HCT116 (cell line): ENCODE data around the gene SUGCT.

Experiments used
- CTCF ChIP-seq, 3 experiments: fragments of 200-600 bp in 1 of 3; sonication (generic) in 1 of 3; IDR thresholded peaks in 2 of 3; conservative IDR thresholded peaks in 1 of 3; 2 replicates each; pipeline ENCODE4 v1.5.1; 2012 to 2017; ENCODE audit warnings: low read depth in 2 of 3, low read length in 2 of 3, antibody characterized with exemption in 1 of 3, borderline replicate concordance in 1 of 3, control low read depth in 1 of 3, mild to moderate bottlenecking in 1 of 3, mixed read lengths in 1 of 3, mixed run types in 1 of 3, moderate library complexity in 1 of 3; ENCODE audit not compliant: insufficient read depth in 1 of 3
- ELF1 ChIP-seq: IDR thresholded peaks from 2 replicates; pipeline ENCODE4 v1.6.1; 2012; ENCODE audit warnings: low read depth, borderline replicate concordance
- EZH2 ChIP-seq: fragments of 200-600 bp; sonication (generic); IDR thresholded peaks from 2 replicates; pipeline ENCODE4 v1.6.1; 2017; ENCODE audit warnings: antibody characterized with exemption, mixed run types
- EZH2phosphoT487 ChIP-seq: fragments of 200-600 bp; IDR thresholded peaks from 2 replicates; pipeline ENCODE4 v1.6.1; 2018; ENCODE audit warnings: antibody characterized with exemption, borderline replicate concordance
- FOSL1 ChIP-seq: IDR thresholded peaks from 2 replicates; pipeline ENCODE4 v1.6.1; 2012; ENCODE audit warnings: low read depth
- POLR2A ChIP-seq: IDR thresholded peaks from 2 replicates; pipeline ENCODE4 v1.7.0; 2011; ENCODE audit warnings: borderline replicate concordance; ENCODE audit not compliant: insufficient read depth, insufficient read length; ENCODE audit errors: extremely low read depth
- RAD21 ChIP-seq: IDR thresholded peaks from 2 replicates; pipeline ENCODE4 v1.6.1; 2012; ENCODE audit warnings: low read depth, mild to moderate bottlenecking
- REST ChIP-seq: IDR thresholded peaks from 2 replicates; pipeline ENCODE4 v1.6.1; 2012; ENCODE audit warnings: low read depth
- SIN3A ChIP-seq: IDR thresholded peaks from 2 replicates; pipeline ENCODE4 v1.6.1; 2012; ENCODE audit warnings: low read depth
- YY1 ChIP-seq: IDR thresholded peaks from 2 replicates; pipeline ENCODE4 v1.6.1; 2011; ENCODE audit warnings: low read length, low read depth, moderate library complexity, mild to moderate bottlenecking; ENCODE audit not compliant: insufficient replicate concordance; ENCODE audit errors: extremely low read depth
- ZNF274 ChIP-seq: fragments of 200-500 bp; sonication (Bioruptor generic); IDR thresholded peaks from 2 replicates; pipeline ENCODE4 v1.6.1; 2014; ENCODE audit warnings: mild to moderate bottlenecking, low read depth, low read length, inconsistent platforms
- TF ChIP-seq, protein P1 (sequence below): IDR thresholded peaks from 2 replicates; pipeline ENCODE4 v1.6.1; 2011; ENCODE audit warnings: mild to moderate bottlenecking, low read length, moderate library complexity; ENCODE audit not compliant: insufficient replicate concordance; ENCODE audit errors: extremely low read depth
- TF ChIP-seq, protein P2 (sequence below): IDR thresholded peaks from 2 replicates; pipeline ENCODE4 v1.6.1; 2012

DNA sequence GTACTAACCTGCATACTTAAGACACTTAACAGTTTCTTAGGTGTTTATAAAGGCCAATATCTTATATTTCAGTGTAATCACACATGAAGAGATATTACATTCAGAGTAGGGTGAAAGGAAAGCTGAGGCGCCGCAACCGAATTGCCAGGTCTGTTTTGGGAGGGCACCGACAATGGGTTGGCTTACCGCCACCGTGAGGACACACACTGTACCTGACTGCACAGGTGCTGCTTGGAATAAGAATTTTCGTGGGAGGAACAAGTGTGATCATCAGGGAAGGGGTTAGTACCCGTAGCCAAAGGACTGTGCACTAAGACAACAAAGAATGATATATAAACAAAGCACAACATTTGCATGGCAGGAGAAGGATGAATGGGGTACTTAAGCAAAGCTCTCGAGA is 591.8 kb downstream of the SUGCT start:
- TF ChIP-seq, protein P1, sequence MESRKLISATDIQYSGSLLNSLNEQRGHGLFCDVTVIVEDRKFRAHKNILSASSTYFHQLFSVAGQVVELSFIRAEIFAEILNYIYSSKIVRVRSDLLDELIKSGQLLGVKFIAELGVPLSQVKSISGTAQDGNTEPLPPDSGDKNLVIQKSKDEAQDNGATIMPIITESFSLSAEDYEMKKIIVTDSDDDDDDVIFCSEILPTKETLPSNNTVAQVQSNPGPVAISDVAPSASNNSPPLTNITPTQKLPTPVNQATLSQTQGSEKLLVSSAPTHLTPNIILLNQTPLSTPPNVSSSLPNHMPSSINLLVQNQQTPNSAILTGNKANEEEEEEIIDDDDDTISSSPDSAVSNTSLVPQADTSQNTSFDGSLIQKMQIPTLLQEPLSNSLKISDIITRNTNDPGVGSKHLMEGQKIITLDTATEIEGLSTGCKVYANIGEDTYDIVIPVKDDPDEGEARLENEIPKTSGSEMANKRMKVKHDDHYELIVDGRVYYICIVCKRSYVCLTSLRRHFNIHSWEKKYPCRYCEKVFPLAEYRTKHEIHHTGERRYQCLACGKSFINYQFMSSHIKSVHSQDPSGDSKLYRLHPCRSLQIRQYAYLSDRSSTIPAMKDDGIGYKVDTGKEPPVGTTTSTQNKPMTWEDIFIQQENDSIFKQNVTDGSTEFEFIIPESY, result no peak
- TF ChIP-seq CTCF (IDR thresholded peaks at IDR 0.05 in 2 of 3, conservative IDR thresholded peaks at IDR 0.05 in 1 of 3; ENCODE audit: borderline replicate concordance in 1 of 3, insufficient read depth in 1 of 3, low read depth in 2 of 3, low read length in 2 of 3), result peak in 2 of 3 experiments; percentile 22 to 23; a peak in 2 of 6 replicates
- TF ChIP-seq, protein P2, sequence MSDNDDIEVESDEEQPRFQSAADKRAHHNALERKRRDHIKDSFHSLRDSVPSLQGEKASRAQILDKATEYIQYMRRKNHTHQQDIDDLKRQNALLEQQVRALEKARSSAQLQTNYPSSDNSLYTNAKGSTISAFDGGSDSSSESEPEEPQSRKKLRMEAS, result no peak
- no peak for TF ChIP-seq REST
- no peak for TF ChIP-seq EZH2phosphoT487
- no peak for TF ChIP-seq RAD21
- TF ChIP-seq POLR2A, result no peak
- no peak for TF ChIP-seq ELF1
- no peak for TF ChIP-seq ZNF274
- no peak for TF ChIP-seq FOSL1
- no peak for TF ChIP-seq YY1
- TF ChIP-seq EZH2, result no peak
- TF ChIP-seq SIN3A, result no peak
